HG02840 (cell line): ENCODE results near the gene ZBTB34.
A peak's percentile ranks its signal among the peaks of the same experiment; 100 is the strongest.
"Not testable (repeated sequence)": the region's sequence is repeated elsewhere in the genome, so short reads cannot be mapped to it uniquely, and the experiment has no call there.

ENCODE experiments used
- ATAC-seq: cut with Tn5 transposase; IDR thresholded peaks from one replicate; pipeline ENCODE4 v1.9.1; 2021; ENCODE audit warnings: mild to moderate bottlenecking, moderate library complexity, moderate number of reproducible peaks; ENCODE audit not compliant: unreplicated experiment, low FRiP score

Gene ZBTB34, protein sequence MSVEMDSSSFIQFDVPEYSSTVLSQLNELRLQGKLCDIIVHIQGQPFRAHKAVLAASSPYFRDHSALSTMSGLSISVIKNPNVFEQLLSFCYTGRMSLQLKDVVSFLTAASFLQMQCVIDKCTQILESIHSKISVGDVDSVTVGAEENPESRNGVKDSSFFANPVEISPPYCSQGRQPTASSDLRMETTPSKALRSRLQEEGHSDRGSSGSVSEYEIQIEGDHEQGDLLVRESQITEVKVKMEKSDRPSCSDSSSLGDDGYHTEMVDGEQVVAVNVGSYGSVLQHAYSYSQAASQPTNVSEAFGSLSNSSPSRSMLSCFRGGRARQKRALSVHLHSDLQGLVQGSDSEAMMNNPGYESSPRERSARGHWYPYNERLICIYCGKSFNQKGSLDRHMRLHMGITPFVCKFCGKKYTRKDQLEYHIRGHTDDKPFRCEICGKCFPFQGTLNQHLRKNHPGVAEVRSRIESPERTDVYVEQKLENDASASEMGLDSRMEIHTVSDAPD

DNA sequence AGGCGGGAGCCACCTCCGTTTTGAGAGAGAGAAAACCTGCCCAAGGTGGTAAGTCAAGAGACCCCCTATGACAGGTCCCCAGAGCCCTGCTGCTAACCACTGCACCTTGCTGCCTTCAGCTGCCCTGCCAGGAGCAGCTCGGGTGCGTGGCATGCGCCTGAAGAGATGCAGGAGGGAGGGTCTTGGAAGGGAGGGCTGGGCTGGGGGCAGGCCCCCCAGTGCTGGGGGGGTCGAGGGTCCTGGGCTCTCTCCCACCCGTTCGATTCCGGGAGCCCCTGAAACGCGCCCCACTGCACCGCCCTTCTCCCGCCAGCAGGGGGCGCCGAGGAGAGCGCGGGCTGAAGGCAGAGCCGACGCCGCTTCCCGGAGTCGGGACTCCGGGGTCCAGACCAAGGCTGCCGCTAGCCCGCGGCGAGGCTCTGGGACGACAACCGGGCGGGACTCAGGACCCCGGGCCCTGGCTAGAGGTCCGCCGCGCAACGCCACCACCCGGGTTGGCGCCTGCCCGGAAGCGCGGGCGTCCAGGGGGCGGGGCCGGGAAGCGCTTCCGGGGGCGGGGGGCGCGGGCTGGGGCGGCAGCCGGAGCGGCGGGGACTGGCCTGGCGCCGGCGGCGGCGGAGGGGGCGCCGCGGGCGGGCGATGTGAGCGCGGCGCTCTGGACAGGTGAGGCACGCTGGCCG is at the start of gene ZBTB34:
Gene ZBTB34, plus strand, starts transcription at position 563 of the 680 bp plus-strand sequence. CDS start 18,761 bp downstream, outside the sequence.
- peak; percentile 55 for ATAC-seq

DNA sequence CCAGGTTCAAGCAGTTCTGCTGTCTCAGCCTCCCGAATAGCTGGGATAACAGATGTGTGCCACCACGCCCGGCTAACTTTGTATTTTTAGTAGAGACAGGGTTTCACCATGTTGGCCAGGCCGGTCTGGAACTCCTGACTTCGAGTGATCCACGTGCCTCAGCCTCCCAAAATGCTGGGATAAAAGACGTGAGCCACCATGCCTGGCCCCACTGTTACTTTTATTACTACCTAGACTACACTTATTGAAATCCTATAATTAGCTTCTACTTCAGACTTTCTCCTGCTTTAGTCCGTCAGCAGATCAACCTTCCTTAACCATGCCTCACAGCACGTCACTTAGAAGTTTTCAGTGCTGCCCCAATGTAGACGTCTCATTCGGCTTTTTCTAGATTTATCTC is 47.4 kb upstream of the ZBTB34 start:
- ATAC-seq: no peak

DNA sequence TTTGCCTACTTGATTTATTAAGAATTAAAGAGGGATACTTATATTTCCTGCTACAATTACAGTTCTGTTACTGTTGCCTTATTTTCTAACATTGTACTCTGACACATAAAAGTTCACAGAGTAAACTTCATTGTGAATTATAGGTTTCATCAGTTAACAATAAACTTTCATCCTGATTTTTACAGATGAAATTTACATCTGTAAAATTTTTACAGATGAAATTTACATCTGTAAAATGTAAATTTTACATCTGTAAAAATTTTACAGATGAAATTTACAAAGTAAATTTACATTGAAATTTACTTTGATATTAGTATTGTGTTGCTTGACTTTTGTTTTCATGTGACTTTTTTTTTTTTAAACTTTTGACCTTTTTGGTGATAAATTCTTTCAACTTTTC is 46.3 kb upstream of the ZBTB34 start:
- no peak for ATAC-seq

DNA sequence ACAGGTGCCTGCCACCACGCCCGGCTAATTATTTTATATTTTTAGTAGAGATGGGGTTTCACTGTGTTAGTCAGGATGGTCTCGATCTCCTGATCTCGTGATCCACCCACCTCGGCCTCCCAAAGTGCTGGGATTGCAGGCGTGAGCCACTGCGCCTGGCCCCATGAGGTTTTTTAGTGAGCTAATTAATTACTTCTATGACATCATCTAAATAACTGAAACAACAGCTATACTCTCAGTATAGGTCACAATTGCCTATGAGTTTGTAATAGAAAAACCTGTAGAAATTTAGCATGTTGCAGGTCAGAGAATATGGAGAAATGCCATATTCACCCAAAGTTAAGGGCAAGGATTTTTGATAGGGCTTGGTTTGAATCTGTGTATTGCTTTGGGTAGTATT is 42.8 kb upstream of the ZBTB34 start:
- ATAC-seq: not testable (repeated sequence)

DNA sequence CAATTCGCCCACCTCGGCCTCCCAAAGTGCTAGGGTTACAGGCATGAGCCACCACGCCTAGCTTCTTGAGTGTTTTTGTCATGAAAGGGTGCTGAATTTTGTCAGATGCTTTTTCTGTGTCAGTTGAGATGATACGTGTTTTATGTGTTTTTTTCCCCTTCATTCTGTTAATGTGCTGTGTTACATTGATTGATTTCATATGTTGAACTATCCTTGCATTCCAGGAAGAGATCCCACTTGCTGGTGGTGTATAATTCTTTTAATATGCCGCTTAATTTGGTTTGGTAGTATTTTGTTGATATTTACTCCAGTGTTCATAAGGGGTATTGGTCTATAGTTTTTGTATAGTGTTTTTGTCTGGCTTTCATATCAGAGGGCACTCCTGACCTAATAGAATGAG is 42.0 kb upstream of the ZBTB34 start:
- ATAC-seq: no peak

DNA sequence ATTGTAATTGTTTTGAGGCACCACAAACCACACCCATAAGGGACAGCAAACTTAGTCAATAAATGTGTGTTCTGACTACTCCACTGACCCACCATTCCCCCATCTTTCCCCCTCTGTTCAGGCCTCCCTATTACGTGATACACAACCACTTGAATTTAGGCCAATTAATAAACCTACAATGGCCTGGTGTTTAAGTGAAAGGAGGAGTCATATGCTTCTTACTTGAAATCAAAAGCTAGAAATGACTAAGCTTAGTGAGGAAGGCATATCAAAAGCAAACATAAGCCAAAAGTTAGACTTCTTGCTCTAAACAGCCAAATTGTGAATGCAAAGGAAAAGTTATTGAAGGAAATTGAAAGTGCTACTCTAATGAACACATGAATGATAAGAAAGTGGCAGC is 41.0 kb upstream of the ZBTB34 start:
- ATAC-seq: no peak

DNA sequence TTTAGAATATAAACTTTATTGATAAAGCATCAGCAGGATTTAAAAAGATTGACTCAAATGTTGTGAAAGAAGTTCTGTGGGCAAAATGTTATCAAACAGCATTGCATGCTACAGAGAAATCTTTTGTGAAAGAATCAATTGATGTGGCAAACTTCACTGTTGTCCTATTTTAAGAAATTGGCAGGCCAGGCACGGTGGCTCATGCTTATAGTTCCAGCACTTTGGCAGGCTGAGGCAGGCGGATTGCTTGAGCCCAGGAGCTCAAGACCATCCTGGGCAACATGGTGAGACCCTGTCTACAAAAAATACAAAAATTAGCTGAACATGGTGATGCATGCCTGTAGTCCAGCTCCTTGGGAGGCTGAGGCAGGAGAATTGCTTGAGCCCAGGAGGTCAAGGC is 38.2 kb upstream of the ZBTB34 start:
- no peak for ATAC-seq

DNA sequence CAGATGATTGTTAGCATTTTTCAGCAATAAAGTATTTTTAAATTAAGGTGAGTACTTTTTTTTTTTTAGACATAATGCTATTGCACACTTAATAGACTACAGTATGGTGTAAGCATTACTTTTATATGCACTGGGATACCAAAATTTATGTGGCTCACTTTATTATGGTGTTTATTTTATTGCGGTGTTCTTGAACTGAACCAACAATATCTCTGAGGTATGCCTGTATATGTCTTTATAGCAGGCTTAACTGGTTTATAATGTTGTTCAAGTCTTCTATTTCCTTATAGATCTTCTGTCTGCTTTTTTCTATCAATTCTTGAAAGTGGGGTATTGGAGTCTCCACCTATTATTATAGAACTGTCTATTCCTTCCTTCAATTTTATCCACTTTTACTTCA is 37.6 kb upstream of the ZBTB34 start:
- ATAC-seq: no peak

DNA sequence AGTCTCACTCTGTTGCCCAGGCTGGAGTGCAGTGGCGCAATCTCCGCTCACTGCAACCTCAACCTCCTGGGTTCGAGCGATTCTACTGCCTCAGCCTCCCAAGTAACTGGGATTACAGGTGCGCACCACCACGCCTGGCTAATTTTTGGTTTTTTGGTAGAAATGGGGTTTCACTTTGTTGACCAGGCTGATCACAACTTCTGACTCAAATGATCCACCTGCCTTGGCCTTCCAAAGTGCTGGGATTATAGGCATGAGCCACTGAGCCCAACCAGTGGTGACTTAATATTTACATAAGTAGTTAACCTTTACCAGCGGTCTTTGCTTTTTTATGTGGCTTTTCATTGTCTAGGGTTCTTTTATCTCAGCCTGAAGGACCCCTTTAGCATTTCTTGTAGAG is 36.4 kb upstream of the ZBTB34 start:
- not testable (repeated sequence) for ATAC-seq

DNA sequence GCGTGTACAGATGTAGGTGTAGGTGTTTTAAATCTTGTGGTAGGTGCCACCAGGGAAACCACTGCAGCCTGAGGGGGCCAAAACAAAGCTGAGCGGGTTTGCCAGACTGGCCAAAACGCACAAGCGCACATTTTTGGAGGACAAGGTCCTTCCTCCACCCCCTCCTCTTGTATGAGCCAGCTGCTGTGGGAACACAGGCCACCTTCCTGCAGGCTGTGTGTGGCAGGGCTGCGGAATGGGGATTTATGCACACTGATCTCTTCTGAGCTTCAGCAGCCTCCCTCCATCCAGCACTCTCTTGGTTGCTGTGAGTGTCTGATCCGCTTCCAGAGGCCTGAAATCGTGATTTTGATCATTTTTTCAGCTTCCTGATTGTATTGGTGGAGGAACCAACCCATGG is 33.2 kb upstream of the ZBTB34 start:
- no peak for ATAC-seq

DNA sequence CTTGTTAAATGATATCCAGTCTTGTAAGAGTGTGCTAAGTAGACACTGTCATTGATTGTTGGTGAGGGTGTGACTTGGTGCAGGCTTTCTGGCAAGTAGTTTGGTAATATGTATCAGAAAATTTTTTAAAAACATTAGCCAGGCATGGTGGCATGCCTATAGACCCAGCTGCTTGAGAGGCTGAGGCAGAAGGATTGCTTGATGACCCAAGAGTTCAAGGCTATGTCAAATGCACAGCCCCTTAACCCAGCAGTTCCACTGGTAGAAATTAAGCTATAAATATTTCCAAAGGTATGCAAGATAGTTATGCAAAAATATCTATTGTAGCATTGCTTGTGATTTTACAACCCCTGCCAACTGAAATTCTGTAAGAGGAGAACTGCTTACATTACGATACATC is 31.4 kb upstream of the ZBTB34 start:
- no peak for ATAC-seq

DNA sequence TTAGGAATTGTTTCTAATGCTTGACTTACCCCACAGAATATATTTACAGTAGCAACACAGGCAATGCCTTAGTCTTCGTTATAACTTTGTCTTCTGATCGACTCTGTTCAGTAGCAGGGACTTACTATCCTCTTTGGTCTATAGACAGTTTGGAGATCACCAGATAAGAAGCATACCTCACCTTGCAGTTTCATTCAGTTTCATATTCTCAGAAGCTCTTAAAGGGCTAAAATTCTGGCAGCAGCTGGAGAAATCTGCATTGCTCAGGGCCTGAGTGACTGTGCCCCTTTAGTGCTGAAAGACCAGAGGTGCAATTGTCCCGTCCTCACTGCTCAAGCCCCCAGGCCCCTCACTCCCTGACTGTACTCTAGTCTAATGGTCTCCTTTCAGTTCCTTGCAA is 29.6 kb upstream of the ZBTB34 start:
- ATAC-seq: no peak

DNA sequence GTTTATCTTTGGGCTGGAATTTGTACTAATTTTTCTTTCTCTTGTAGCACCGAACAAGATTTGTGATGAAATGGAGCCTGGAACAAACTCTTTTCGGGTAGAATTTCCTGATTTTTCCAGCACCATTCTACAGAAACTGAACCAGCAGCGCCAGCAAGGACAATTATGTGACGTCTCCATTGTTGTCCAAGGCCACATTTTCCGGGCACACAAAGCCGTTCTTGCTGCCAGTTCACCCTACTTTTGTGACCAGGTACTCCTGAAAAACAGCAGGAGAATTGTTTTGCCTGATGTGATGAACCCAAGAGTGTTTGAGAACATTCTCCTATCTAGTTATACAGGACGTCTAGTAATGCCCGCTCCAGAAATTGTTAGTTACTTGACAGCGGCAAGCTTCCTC is 28.0 kb upstream of the ZBTB34 start:
- no peak for ATAC-seq

DNA sequence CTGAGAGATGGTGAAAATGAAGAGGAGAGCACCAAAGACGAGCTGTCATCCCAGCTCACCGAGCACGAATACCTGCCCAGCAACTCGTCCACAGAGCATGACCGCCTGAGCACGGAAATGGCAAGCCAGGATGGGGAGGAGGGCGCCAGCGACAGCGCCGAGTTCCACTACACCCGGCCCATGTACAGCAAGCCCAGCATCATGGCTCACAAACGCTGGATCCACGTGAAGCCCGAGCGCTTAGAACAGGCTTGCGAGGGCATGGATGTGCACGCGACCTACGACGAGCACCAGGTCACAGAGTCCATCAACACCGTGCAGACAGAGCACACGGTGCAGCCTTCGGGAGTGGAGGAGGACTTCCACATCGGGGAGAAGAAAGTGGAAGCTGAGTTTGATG is 27.4 kb upstream of the ZBTB34 start:
- ATAC-seq: no peak

DNA sequence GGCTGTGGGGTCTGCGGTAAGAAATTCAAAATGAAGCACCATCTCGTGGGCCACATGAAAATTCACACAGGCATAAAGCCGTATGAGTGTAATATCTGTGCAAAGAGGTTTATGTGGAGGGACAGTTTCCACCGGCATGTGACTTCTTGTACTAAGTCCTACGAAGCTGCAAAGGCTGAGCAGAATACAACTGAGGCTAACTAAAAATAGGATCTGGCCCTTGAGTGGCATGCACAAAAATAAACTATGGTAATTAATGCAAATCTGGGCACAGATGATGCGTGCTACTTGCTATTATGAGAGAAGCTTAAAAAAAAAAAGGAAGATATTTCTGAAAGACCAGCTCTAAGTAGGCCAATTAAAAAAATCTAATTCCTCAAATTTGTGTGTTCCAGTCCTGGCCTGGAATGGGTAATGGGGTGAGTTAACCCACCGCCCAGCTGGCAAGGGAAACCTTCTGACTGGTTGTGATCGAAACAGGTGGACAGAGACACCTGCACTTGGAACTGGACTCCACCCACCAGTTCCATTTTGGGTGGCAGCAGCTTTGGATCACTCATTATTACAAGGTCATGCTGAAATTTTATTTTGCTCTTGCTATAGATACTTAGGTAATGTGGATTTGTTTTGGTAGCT is 26.6 kb upstream of the ZBTB34 start:
- no peak for ATAC-seq

DNA sequence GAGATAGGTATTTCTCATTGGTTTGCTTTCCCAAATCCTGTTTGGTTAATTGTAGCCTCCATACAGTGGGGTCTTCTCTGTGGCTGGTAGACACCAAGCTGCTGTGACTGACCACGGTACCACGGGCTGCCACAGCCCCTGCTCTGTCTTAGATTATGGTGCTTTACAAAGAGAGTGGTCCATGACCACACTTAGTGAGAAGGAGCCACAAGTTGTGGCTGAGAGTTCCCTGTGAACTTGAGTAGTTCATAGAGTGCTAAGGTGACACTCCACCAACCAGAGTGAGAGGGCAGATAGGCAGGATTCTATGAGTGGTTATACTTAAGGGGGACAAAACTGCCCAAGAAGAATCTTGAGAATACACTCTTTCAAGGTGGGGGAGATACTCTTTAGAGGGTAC is 25.8 kb upstream of the ZBTB34 start:
- no peak for ATAC-seq

DNA sequence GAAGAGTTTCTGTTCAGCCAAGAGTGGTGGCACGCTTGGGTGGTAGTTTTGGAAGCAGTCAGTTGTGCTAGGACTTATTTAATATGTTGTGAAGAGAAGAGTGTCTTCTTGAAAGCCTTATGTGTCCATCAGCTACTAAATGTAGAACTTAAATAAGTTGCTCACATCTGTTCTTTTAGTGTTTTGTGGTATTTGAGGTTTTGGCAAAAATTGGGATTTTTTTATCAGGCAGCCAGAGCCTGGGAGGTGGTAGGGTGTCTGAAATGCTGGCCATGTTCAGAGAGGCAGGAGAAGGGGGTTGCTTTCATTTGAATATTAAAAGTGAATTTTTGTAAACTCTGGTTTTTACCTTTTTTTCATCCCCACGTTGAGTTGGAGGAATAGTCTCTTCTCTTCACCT is 24.2 kb upstream of the ZBTB34 start:
- ATAC-seq: no peak

DNA sequence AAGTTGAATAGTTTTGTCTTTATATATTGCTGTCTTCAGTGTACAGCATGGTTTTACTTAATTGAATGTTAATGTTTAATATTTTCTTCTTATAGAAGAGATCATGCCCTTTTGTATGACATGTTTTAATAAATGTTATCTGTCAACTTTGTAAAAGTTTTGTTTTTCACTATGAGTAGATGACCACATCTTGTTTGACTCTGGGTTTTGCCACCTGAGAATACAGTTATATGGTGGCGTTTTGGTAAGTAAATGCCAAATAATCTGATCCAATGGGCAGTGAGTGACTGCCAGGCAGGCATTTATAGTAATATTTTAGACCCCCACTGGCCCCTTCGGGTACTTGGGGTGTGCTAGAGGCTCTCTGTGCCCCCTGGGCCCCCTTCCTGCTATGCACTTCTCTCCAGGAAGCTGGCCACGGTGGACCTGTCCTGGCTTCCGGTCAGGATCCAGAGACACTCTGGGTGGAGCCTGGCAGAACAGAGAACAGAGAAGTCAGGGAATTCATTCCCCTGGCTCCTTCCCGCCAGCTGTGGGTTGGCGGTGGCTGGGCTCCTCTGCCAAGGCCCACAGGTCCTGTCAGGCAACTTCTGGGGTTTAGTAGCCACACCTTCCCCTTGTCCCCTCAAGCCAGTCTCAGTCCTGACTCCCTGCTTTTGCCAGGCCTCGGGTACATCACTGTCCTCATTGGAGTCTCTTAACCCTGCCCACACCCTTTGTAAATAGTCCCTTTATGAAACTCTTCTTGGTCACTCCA is 22.2 kb upstream of the ZBTB34 start:
- ATAC-seq: no peak

DNA sequence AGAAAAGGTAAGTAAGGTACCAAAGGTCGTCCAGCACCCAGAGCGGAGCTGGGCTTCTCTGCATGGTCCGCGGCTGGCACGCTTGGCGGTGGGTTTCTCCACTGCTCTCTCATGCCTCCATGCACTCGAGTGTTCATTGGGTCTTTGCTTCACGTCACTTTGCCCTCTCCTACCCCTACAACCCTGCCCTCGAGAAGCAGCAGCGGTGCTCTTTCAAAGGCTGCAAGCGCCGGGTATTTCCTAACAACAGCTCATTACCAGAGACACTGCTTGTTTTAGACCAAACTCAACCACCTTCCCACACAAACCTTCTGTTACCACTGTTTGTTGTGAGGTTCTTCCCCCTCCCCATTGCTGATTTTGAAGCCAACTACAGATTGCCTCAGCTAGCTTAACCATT is 21.5 kb upstream of the ZBTB34 start:
- no peak for ATAC-seq

DNA sequence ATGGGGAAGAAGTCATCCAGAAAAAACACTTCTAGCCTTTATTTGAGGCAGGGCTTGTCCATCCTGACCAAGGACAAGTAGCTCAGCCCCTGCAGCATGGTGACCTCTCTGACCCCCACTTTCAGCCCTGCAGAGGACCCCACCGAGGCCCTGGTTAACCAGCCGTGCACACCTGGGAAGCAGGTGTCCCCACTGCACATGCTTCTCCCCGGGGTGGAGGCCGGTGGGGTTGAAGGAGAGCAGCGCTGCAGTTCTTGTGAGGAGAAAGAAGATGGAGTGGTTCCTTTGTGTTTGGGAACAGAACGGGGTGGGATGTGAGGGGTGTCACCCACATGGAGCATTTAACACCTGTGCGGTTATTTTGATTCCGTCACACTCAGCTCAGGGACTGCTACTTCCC is 21.1 kb upstream of the ZBTB34 start:
- ATAC-seq: no peak
